ENCODE results near the gene CPLANE1.

CPLANE1 gene

DNA sequence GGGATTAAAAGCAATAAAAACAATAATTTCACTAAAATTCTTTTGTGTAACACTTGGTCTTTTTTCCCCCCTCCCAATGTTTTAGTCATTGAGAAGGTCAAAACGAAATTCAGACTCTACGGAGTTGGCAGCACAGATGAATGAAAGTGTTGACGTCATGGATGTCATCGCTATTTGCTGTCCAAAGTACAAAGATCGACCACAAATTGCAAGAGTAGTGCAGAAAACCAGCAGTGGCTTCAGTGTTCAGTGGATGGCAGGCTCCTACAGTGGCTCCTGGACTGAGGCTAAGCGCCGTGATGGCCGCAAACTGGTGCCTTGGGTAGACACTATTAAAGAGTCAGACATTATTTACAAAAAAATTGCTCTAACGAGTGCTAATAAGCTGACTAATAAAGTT, 184.7 kb downstream of the CPLANE1 start:
- DNase-seq (ENCODE audit: low spot score), result no peak

DNA sequence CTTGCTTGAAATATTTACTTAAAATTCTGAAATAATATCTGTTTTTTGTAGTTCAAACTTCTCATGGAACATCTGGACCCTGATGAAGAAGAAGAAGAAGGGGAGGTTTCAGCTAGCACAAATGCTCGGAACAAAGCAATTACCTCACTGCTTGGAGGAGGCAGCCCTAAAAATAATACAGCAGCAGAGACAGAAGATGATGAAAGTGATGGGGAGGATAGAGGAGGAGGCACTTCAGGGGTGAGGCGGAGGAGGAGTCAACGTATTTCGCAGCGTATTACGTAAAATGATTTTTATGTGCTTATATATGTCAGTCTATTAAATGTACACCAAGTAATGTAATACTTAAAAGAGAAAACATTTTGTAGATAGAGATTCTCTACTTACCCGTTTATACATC, 185.4 kb downstream of the CPLANE1 start:
- no peak for DNase-seq (ENCODE audit: low spot score)

DNA sequence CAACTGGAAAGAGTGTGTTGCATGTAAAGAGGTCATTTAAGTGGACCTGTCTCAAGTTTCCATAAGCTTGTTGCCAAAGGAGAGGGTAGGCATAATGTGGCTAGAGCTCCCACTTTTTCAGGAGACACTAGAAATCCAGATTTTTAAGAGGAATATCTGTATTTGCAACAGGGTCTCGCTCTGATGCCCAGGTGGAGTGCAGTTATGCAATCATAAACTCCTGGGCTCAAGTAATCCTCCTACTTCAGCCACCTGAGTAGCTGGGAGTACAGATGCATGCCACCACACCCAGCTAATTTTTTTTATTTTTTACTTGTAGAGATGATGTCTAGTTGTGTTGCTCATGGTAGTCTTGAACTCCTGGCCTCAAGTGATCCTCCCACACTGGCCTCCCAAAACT, 189.1 kb downstream of the CPLANE1 start:
- DNase-seq (ENCODE audit: low spot score), result no peak

DNA sequence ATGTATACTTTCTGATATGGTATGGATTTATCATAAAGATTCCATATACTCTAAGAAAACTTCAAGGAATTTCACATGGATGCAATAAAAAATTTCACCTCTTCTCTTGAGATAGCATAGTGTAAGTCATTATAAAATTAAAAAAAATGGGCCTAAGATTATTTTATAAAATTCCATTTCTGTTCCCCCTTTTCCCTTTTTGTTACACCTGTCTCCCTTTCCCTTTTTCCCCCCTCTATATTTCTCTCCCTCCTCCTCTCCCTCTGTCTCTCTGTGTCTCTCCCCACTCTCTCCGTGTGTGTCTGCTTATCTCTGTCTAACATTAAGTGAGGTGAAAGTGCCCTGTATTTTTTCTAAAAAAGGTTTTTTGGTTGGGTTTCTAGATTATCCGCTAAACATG, 192.4 kb downstream of the CPLANE1 start:
- no peak for DNase-seq (ENCODE audit: low spot score)
